NCI-H82 treated with DMSO at 0.1 percent for 48 hours (cell line): Measurements from ENCODE around the gene FTL.
"Not testable (repeated sequence)": the region's sequence is repeated elsewhere in the genome, so short reads cannot be mapped to it uniquely, and the experiment has no call there.

Source experiments
- DNase-seq: peaks from one replicate; lab custom pipeline; 2025; ENCODE audit not compliant: unreplicated experiment; lab: John Stamatoyannopoulos, UW

The FTL gene

DNA sequence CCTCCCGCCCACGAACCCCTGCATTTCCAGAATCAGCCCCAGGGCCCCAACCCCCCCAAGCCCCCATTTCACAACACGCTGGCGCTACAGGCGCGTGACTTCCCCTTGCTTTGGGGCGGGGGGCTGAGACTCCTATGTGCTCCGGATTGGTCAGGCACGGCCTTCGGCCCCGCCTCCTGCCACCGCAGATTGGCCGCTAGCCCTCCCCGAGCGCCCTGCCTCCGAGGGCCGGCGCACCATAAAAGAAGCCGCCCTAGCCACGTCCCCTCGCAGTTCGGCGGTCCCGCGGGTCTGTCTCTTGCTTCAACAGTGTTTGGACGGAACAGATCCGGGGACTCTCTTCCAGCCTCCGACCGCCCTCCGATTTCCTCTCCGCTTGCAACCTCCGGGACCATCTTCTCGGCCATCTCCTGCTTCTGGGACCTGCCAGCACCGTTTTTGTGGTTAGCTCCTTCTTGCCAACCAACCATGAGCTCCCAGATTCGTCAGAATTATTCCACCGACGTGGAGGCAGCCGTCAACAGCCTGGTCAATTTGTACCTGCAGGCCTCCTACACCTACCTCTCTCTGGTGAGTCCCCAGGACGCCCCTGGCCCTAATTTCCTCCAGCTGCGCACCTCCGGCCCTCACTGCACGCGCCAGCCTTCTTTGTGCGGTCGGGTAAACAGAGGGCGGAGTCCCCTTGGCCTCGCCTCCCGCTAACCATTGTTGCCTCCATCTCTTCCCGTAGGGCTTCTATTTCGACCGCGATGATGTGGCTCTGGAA lies at the start of gene FTL:
FTL (plus strand) TSS at position 270 of the 766 bp plus-strand sequence; CDS start at position 469, 199 bp downstream.
- DNase-seq = peak; percentile 90

- no peak for DNase-seq
These were observed 49.4 kb upstream of the FTL start for GRCh38 chr19:48915757-48916156.

GRCh38 chr19:48918071-48918470 lies 47.0 kb upstream of the FTL start:
- no peak for DNase-seq

GRCh38 chr19:48918801-48919247 lies 46.3 kb upstream of the FTL start:
- DNase-seq = no peak

GRCh38 chr19:48919271-48919670 lies 45.8 kb upstream of the FTL start:
- DNase-seq = not testable (repeated sequence)

DNA sequence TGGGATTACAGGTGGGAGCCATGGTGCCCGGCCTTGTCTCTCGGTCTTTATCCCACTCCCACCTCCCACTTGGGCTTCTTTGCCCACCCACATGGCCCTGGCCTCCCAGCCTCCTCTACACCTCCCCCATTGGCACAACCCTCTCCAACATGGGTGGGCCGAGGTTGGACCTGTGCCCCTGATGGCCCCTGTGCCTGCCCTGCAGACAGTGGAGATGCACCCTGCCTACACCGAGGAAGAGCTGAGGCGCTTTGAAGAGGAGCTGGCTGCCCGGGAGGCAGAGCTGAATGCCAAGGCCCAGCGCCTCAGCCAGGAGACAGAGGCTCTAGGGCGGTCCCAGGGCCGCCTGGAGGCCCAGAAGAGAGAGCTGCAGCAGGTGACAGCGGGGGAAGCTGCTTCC lies 44.2 kb upstream of the FTL start:
- DNase-seq = no peak

GRCh38 chr19:48921721-48922500 lies 43.2 kb upstream of the FTL start:
- DNase-seq = no peak

DNA sequence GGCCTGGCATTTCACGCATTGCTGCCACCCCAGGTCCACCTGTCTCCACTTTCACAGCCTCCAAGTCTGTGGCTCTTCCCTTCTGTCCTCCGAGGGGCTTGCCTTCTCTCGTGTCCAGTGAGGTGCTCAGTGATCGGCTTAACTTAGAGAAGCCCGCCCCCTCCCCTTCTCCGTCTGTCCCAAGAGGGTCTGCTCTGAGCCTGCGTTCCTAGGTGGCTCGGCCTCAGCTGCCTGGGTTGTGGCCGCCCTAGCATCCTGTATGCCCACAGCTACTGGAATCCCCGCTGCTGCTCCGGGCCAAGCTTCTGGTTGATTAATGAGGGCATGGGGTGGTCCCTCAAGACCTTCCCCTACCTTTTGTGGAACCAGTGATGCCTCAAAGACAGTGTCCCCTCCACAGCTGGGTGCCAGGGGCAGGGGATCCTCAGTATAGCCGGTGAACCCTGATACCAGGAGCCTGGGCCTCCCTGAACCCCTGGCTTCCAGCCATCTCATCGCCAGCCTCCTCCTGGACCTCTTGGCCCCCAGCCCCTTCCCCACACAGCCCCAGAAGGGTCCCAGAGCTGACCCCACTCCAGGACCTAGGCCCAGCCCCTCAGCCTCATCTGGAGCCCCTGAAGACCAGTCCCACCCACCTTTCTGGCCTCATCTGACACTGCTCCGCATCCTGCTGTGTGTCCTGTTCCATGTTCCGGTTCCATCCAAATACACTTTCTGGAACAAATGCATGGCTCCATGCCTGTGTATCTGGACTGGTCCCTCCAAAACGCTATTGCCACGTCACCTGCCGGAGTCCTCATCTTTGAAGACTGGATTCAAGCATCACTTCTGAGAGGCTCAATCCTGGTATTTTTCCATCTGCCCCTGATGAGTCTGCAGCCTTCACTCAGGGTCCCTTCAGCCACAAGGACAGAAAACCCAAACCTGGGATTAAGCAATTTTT lies 42.3 kb upstream of the FTL start:
- no peak for DNase-seq

GRCh38 chr19:48925240-48925843 lies 39.8 kb upstream of the FTL start:
- DNase-seq = no peak

DNA sequence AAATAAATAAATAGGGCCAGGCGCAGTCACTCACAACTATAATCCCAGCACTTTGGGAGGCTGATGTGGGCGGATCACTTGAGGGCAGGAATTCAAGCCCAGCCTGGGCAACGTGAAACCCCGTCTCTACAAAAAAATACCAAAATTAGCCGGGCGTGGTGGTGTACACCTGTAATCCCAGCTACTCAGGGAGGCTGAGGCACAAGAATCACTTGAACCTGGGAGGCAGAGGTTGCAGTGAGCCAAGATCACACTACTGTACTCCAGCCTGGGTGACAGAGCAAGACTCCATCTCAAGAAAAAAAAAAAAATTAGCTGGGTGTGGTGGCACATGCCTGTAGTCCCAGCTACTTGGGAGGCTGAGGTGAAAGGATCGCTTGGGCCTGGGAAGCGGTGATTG lies 39.2 kb upstream of the FTL start:
- DNase-seq = not testable (repeated sequence)

DNA sequence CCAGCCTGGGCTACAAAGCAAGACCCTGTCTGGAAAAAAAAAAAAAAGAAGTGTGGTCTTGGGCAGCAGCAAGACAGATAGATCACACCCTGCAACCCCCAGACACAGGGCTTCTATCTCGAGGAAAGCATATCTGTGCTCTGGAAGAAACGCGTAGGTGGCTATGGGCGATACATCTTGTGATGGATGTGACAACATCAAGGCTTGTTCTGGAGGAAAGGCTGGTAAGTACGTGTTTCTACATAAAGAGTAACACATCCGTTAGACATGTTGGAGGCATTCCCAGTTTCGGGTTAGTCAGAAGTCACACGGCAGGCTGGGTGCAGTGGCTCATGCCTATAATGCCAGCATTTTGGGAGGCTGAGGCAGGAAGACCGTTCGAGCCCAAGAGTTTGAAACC lies 38.2 kb upstream of the FTL start:
- no peak for DNase-seq

DNA sequence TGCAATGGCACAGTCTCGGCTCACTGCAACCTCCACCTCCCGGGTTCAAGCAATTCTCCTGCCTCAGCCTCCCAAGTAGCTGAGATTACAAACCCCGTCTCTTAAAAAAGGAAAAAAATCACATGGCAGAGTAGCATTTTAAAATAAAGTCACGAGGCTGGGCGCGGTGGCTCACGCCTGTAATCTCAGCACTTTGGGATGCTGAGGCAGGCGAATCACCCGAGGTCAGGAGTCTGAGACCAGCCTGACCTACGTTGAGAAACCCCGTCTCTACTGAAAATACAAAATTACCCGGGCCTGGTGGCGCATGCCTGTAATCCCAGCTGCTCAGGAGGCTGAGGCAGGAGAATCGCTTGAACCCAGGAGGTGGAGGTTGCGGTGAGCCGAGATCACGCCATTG lies 37.4 kb upstream of the FTL start:
- not testable (repeated sequence) for DNase-seq

DNA sequence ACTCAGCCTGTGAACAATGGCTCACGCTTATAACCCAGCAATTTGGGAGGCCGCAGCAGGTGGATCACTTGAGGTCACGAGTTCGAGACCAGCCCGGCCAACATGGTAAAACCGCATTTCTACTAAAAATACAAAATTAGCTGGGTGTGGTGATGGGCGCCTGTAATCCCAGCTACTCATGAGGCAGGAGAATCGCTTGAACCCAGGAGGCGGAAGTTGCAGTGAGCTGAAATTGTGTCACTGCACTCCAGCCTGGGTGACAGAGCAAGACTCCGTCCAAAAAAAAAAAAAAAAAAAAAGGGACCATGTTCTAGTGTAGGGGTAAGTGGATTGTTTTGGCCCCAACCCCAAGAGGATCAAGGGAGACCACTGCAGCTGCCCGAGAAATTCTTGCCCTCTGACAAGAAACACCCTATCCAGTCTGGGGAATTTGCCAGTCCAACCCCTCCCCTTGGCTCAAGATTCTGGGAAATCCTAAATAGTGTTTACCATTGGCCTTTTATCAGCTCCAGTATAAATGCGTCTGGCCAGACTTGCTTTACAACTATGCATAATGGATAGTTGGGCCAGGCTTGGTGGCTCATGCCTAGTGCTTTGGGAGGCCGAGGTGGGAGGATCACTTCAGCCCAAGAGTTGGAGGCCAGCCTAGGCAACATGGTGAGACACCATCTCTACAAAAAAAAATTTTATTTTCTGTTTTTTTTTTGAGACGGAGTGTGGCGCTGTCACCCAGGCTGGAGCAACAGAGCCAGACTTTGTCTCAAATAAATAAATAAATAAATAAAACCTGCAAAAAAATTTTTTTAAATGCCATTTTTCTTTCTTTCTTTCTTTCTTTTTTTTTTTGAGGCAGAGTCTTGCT lies 36.7 kb upstream of the FTL start:
- DNase-seq = no peak

DNA sequence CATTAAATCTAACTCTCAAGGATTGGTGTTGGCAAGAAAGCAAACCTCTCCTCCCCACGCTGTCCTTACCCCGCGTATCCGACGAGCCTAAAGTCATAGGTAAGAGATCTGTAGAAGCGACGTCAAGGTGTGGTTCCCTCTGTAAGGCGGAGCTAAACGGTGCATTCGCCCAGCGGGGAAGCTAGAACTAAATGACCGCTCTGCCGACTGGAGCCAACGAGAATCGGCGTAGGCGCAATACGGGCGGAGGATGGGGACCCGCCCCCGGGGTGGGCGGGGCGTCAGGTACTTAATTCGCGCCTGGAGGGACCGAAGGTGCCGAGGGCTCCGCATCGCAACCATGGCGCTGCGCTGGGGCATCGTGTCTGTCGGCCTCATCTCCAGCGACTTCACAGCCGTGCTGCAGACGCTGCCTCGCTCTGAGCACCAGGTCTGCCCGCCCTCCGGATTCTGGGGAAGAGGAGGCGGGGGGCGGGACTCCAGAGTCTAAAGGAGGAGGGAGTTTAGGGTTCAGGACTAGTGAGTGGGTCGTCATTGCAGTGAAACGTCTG lies 31.7 kb upstream of the FTL start, which contains the start of gene DHDH:
DHDH (plus strand) TSS at position 318 of the 551 bp plus-strand sequence; CDS start at position 341, 23 bp downstream.
- peak; percentile 73 for DNase-seq

DNA sequence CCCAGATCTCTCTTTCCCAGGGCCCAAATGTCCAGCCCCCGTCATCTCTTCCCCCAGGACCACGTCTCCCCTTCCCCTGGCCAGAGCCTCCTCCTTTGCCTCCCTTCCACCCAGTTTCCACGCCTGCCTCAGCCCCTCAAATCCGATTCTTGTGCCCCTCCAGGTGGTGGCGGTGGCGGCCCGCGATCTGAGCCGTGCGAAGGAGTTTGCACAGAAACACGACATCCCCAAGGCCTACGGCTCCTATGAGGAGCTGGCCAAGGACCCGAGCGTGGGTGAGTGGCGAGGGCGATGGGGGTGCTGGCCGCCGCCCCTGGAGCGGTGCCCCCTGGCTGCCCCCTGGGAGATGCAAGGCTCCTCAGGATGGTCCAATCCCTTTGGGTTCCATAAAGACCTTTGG lies 30.3 kb upstream of the FTL start:
- no peak for DNase-seq

DNA sequence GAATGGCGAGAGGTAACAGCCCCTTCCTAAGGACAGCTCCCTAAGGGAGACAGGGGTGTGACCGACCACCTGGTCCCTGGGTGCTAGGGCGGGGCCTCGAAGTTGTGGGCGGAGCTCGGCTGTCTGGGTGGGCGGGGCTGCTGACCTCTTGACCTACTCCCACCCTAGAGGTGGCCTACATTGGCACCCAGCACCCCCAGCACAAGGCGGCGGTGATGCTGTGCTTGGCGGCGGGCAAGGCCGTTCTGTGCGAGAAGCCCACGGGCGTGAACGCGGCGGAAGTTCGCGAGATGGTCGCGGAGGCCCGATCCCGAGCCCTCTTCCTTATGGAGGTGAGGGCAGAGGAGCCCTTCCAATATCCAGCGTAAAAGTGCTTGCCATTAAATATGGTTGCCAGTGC lies 29.2 kb upstream of the FTL start:
- no peak for DNase-seq

- DNase-seq = no peak
These were observed 26.9 kb upstream of the FTL start for GRCh38 chr19:48938256-48938655.

- no peak for DNase-seq
These were observed 24.2 kb upstream of the FTL start for GRCh38 chr19:48940902-48941301.

GRCh38 chr19:48943081-48943480 lies 22.0 kb upstream of the FTL start:
- DNase-seq = no peak
